HG03097 (cell line): ENCODE data around the gene SUGCT.
"Not testable (repeated sequence)": the region's sequence is repeated elsewhere in the genome, so short reads cannot be mapped to it uniquely, and the experiment has no call there.

Source experiments
- ATAC-seq: cut with Tn5 transposase; IDR thresholded peaks from one replicate; pipeline ENCODE4 v1.9.1; 2021; ENCODE audit not compliant: unreplicated experiment, low FRiP score

SUGCT gene

GRCh38 chr7:40138973-40139372, 4.2 kb downstream of the SUGCT start:
- ATAC-seq, result no peak

DNA sequence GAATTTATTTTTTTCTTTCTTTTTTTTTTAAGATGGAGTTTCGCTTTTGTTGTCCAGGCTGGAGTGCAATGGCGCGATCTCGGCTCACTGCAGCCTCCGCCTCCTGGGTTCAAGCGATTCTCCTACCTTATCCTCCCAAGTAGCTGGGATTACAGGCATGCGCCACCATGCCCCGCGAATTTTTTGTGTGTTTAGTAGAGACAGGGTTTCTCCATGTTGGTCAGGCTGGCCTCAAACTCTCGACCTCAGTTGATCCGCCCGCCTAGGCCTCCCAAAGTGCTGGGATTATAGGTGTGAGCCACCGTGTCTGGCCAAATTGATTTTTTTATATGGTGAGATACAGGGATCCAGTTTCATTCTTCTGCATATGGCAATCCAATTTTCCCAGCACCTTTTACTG, 5.1 kb downstream of the SUGCT start:
- ATAC-seq, result not testable (repeated sequence)

GRCh38 chr7:40141916-40142315, 7.1 kb downstream of the SUGCT start:
- ATAC-seq, result not testable (repeated sequence)

GRCh38 chr7:40145596-40146130, 10.9 kb downstream of the SUGCT start:
- ATAC-seq, result not testable (repeated sequence)

DNA sequence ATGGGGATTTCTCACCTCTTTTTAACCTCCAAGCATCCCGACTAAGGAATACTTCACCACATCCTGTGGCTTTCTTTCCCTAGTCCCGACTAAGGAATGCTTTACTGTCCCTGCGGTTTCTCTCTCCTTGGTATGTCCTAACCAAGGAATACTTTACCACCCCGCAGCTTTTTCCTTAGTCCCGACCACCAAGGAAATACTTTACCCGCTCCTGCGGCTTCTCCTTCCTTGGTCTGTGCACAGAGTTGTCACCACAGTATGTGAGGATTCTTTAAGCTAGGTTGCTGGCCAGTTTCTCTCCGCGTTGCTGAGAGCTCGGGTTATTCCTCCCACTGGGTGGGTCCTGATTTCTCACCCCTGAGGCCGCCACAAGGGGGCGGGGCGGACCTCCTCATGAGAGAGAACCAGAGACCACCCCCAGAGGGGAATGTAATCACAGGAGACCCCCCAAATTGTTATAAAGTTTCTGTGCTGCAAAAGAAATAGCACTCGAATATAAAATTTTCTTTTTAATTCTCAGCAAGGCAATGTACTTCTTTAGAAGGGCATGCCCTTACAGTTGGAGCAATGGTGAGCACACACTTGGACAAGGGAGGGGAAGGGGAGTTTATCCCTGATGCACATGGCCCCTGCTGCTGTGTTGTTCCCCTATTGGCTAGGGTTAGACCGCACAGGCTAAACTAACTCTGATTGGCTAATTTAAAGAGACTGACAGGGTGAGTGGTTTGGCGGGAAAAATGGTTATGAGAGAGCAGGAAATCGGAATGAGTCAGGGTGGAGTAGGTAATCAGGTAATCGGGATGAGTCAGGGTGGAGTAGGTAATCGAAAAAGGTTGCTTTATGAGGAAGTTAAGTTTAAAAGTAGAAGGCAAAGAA, 12.8 kb downstream of the SUGCT start:
- ATAC-seq, result no peak

GRCh38 chr7:40148247-40148580, 13.4 kb downstream of the SUGCT start:
- not testable (repeated sequence) for ATAC-seq

DNA sequence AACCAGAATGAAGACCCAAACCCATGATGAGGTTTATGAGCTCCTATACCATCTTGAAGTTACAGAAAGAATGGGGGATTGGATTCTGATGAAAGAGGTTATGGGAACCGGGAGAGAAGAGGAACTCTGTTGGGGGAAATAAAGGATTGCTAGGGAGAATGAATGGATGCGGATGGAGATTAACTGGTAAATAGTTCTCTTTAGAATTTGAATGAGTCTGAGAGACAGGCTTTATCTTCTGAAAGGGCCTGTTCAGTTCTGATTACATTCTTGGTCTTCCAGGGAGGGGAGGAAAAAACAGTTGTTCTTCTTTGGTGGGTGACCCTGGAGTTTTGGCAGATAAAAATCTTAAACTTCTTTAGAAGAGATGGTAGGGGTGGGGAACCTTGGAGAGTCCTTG, 13.9 kb downstream of the SUGCT start:
- ATAC-seq, result no peak

- ATAC-seq, result no peak
Observed at GRCh38 chr7:40151504-40151903, 16.7 kb downstream of the SUGCT start.

DNA sequence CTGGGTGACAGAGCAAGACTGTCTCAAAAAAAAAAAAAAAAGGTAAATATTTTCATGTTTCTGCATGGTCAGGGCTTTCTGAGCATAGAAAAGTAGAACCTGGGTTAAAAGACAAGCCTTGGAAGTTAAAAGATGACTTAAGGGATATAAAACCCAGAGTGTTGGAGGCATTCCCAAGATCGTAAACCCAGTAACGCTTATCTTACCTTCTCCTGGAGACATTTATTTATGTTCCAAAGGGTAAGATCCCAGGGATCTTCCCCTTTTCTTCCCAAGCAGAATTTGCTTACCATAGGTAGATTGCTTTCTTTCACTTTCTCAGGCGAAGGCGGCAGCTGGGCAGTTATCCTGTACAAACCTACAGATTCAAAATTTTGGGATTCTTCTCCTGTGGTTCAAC, 22.2 kb downstream of the SUGCT start:
- ATAC-seq, result no peak

GRCh38 chr7:40162516-40162915, 27.7 kb downstream of the SUGCT start:
- ATAC-seq, result no peak

DNA sequence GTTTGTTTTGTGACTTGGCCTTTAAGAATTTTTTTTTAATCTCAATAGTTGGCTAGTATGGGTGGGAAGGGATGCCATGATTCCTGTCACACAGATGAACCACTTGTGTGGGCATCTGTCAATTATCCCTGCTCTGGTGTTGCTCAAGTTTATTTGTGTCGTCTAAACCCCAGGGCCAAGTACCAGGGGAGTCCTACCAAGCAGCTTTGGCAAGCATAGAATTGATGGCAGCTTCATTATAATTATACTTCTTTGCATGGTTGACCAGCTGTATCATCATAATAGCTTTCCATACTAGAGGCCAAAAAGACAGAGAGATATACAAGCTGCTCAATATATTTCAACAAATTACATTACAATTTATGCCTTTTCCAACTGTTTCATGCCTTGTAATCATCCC, 30.4 kb downstream of the SUGCT start:
- ATAC-seq, result no peak

DNA sequence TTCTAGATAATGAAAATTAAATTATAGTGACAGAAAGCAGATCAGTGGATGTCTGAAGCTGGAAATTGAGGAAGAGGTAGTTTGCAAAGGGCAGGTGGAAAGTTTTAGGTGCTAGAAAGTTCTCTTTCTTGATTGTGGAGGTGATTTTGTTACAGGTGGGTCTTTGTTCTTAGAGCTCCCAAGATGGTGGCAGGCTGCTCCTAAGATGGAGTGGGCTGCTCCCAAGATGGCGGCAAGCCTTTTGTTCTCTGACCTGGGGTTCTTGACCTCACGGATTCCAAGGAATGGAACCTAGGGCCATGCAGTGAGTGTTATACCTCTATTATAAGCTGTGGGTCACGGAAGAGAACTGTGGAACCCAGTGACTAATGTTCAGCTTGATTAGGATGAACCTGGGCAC, 32.5 kb downstream of the SUGCT start:
- no peak for ATAC-seq

DNA sequence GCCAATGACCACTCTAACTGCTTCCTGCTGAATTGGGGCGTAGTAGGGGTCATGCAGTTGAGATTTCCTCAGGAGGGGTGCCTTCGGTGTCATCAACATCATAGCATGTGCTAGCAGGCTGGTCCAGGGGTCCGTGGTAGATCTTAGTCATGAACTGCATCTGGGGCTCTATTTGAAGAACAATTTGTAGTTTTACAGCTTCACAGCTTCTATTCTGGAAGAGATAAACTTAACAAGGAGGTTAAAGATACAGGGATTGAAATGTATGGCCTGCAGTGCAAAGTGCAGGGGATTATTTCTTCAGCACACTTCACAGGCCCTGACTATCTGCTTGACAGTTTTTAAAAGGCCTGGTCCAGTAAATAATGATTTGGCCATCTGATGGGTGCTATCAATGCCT, 33.5 kb downstream of the SUGCT start:
- ATAC-seq, result not testable (repeated sequence)

DNA sequence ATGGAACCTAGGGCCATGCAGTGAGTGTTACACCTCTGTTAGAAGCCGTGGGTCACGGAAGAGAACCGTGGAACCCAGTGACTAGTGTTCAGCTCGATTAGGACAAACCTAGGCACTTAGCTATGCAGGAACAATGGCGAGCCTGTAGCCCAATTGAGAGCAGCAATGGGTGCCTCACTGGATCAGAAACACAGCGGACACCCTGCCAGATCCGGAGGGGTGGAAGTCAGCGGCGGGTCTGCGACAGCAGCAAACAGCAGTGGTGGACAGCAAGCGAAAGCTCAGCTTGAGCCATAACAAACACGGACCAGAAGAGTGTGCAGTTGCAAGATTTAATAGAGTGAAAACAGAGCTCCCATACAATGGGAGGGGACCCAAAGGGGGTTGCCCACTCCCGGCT, 38.3 kb downstream of the SUGCT start:
- ATAC-seq, result not testable (repeated sequence)

- ATAC-seq, result not testable (repeated sequence)
Observed at GRCh38 chr7:40175256-40175655, 40.5 kb downstream of the SUGCT start.

- no peak for ATAC-seq
Observed at GRCh38 chr7:40175725-40176510, 41.1 kb downstream of the SUGCT start.

GRCh38 chr7:40177071-40177470, 42.3 kb downstream of the SUGCT start:
- no peak for ATAC-seq

DNA sequence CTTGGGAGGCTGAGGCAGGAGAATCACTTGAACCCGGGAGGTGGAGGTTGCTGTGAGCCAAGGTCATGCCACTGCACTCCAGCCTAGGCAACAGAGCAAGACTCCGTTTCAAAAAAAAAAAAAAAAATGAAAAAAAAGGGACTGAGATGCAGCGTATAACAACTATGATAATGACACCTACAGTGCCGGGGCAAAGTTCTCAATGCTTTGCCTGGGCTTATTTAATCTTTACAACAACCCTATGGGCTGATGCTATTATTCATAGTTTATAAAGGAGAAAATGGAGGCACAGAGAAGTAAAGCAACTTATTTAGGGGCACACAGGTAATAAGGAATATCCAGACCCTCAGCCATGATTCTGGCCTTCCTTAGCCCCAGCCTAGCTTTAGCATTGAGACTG, 47.6 kb downstream of the SUGCT start:
- ATAC-seq, result no peak

DNA sequence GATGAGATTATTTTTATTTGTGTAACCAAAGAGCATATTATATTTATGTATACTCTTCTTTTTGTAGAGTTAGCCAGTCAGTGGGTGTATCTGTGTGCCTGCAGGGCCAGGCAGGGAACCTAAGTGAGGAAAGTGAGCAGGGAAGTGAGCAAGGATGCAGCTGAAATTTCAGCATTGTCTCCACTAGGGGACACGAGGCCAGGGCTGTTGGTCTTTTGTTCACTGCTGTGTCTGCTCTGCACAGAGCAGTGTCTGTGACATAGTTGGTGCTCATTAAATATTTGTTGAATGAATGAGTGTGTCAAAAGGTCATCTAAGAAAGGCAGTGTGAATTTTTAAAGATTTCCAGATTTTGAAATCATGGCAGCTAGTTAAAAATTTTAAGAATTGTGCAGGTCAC, 51.8 kb downstream of the SUGCT start:
- no peak for ATAC-seq

- ATAC-seq, result no peak
Observed at GRCh38 chr7:40192036-40192435, 57.2 kb downstream of the SUGCT start.

GRCh38 chr7:40194745-40195144, 59.9 kb downstream of the SUGCT start:
- no peak for ATAC-seq

- ATAC-seq, result no peak
Observed at GRCh38 chr7:40197527-40197926, 62.7 kb downstream of the SUGCT start.
